GM18517 (cell line): Measurements from ENCODE around the gene PSMD5.

Source experiments
- ATAC-seq: cut with Tn5 transposase; IDR thresholded peaks from one replicate; pipeline ENCODE4 v1.9.1; 2021; ENCODE audit warnings: mild to moderate bottlenecking, moderate library complexity; ENCODE audit not compliant: unreplicated experiment

Gene PSMD5

GRCh38 chr9:120875643-120875953 lies 32.9 kb upstream of the PSMD5 start:
- no peak for ATAC-seq

GRCh38 chr9:120875195-120875565 lies 32.5 kb upstream of the PSMD5 start:
- ATAC-seq: no peak

- no peak for ATAC-seq
These were observed 31.8 kb upstream of the PSMD5 start for GRCh38 chr9:120874226-120875194.

DNA sequence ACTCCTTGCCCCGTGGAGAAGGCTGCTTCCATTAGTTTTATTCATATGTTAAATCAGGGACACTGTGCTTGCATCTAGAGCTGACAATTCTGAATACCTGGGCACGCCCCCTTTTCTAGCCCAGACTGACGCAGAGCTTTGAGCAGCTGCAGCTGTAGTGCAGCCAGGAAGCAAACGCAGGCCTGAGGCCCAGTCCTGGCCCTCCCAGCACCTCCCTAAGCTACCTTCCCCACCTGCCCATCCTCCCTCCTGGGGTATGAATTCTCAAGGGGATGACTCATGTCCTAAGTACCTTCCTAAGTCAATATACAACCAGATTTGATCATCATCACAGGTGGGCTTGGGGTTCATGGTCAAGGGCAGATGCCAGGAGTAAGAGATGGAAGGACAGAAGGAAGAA lies 30.8 kb upstream of the PSMD5 start:
- ATAC-seq: no peak

GRCh38 chr9:120872791-120873502 lies 30.2 kb upstream of the PSMD5 start:
- no peak for ATAC-seq

DNA sequence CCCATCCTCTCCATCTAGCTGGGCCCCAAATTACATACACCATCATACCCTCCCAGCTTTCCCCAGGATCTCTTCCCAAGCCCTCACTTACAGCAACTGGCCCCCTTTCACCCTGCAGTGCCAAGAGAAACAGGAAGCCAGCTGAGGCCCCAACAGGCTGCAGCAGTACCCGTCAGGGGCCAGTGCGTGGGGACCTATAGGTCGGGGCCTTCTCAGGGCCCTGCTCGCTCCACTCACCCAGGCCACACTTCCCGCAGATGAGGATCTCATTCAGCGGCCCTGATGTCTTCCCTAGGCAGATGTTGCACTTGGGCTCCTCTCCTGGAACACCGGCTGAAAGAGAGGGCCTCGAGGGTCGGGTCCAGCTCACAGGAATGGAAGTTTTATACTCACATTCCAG lies 27.5 kb upstream of the PSMD5 start:
- no peak for ATAC-seq

GRCh38 chr9:120869726-120870125 lies 27.0 kb upstream of the PSMD5 start:
- no peak for ATAC-seq

DNA sequence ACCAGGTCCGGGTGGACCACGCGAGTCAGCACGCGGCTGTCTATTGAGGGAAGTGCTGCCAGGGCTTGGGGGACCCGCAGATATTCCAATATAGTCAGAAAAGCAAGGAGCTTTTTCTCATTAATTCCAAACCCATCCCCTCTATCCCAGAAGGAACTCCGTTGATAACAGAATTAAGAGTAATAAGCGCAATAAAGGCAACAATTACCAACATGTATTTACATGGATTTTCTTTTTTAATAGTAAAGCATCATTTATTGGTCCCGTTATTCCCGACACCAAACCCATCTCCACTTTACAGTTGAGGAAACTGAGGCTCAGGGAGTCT lies 26.6 kb upstream of the PSMD5 start:
- no peak for ATAC-seq

DNA sequence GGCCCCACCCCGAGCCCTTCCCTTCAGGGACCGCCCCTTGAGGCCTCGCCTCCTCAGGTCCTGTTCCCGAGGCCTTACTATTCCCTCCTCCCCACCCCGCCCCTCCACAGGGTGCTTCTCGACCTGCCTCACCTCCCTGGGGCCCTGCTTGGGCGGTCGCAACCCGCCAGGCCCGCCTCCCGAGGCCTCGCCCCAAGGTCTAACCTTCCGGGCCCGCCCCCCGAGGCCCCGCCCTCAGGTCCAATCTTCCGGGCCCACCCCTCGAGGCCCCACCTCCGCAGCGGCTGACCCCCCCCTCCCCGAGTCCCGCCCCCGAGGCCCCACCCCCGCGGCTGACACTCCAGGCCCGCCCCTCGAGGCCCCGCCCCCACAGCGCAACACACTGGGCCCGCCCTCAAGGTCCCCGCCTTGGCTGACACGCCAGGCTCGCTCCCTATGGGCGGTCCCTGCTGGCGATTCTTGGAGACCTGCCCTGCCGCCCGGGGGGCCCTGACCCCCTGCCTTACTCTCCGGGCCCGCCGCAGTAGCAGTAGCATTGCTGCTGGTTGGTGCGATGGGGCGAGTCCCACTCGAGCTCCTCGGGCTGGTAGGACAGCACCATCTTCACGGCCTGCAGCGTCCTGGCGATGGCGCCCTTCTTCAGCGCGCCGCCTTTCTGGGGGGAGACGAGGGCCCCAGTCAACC lies 26.1 kb upstream of the PSMD5 start:
- ATAC-seq: peak; percentile 68

- no peak for ATAC-seq
These were observed 25.6 kb upstream of the PSMD5 start for GRCh38 chr9:120868339-120868675.

GRCh38 chr9:120867676-120868338 lies 25.1 kb upstream of the PSMD5 start:
- ATAC-seq: no peak

- ATAC-seq: no peak
These were observed 23.9 kb upstream of the PSMD5 start for GRCh38 chr9:120866651-120867050.

DNA sequence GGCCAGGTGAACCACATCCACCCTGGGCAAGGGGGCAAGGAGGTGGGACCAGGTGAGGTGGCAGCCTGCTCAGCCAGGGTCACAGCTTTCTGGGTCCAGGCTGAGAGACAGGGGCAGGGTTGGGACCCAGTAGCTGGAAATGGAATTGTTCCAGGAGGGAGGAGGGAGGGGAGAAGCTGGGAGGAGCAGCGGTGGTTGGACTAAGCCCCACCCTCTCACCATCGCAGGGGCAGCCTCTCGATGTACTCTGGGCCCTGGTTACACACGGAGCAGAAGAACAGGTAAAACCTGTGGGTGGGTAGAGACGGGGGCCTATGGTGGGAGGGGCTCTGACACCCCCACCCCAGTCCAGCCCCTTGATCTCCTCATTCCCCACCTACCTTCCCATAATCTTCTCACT lies 23.1 kb upstream of the PSMD5 start:
- ATAC-seq: no peak

- no peak for ATAC-seq
These were observed 22.5 kb upstream of the PSMD5 start for GRCh38 chr9:120865176-120865575.

GRCh38 chr9:120864719-120865118 lies 22.0 kb upstream of the PSMD5 start:
- no peak for ATAC-seq

DNA sequence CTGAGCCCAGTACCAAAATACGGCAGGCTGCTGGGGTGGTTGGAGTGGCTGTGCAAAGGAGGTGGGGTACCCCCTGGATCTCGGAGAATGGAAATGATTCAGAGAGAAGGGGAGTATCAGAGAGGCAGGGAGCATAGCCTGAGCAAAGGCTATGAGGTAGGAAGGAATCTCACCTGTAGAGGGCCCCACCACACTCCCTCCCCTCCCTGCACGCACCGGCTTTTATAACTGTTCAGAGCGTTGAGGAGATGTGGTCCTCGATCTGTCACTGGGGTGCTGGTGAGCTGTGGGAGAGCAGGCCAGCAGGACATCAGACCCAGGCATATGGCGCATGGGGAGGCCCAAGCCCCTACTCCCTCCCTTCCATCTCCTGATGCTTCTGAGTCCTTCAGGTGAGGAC lies 21.1 kb upstream of the PSMD5 start:
- ATAC-seq: no peak

DNA sequence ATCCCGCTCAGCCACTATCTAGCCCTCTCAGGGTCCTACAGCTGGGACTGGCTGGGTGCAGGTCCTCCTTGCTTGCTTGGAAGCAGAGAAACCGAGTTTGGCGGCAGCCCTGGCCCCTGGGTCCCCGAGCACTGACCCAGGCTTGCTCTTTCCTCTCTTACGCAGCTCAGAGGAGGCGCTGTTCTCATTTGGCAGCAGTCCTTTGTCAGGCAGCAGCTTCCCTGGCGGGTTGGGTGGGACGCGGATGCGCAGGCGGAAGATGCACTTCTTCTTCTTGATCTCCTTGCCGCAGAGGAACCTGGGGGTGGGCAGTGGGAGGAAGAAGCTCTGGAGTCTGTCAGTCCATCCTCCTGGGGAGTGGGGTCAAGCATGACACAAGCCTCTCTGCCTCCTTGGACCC lies 19.7 kb upstream of the PSMD5 start:
- no peak for ATAC-seq

- no peak for ATAC-seq
These were observed 19.2 kb upstream of the PSMD5 start for GRCh38 chr9:120861935-120862334.

DNA sequence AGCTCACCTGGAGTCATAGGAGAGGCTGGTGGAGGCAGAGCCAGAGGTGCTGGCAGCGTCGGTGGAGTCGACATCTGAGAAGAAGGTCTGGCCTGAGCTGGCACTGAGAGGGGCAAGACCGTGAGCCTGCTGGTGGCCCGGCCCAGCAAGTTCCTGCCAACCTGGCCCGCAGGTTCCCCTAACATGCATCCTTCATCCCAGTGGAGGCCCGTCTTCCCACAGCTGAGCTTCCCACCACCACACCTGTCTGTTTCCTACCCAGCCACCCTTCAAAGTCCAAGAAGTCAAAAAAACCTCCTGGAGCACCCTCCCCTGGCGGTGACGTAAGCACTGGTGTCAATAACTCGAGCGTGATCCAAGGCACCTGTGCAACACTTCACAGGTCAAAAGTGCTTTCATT lies 17.4 kb upstream of the PSMD5 start:
- ATAC-seq: no peak

GRCh38 chr9:120859361-120859760 lies 16.6 kb upstream of the PSMD5 start:
- no peak for ATAC-seq

GRCh38 chr9:120857902-120858301 lies 15.2 kb upstream of the PSMD5 start:
- no peak for ATAC-seq

- no peak for ATAC-seq
These were observed 14.8 kb upstream of the PSMD5 start for GRCh38 chr9:120857481-120857880.
